ENCODE results near the gene PTPRG.
A peak's percentile ranks its signal among the peaks of the same experiment; 100 is the strongest.

The PTPRG gene

DNA sequence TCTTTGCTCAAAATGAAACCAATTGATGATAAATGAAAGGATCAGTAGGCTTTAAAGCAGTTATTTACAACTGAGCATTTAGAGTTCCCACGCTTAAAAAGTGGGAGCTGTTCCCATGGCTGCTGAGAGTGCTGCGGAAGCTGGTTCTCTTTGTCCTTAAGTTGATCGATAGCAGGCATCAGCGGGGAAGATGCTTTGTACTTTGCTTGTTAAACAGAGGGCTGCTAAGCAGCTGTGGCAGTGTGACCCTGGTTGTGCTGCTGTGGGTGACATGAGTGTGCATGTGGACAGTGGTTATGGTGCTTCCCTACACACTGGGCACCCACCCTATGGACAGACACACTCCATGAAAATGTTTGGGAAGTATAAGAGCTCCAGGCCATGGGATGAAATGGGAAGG is 96.3 kb downstream of the PTPRG start:
- peak overlapping the region; percentile 24 for H3K27ac Mint-ChIP-seq
- H3K4me3 Mint-ChIP-seq: no peak overlapping the region
- no peak for DNase-seq
- H3K9me3 Mint-ChIP-seq: peaks cover 13% of the 10 kb centered on the region
- H3K4me1 Mint-ChIP-seq: peaks cover 30% of the 10 kb centered on the region
- no peaks in the 10 kb centered on the region for H3K27me3 Mint-ChIP-seq (ENCODE audit: low read depth, poor library complexity)
- TF ChIP-seq CTCF (IDR thresholded peaks at IDR 0.05): no peak
- peaks cover 60% of the 10 kb centered on the region for H3K36me3 Mint-ChIP-seq (ENCODE audit: low read depth)

- peaks cover 25% of the 10 kb centered on the region for H3K36me3 Mint-ChIP-seq (ENCODE audit: low read depth)
- H3K27ac Mint-ChIP-seq: no peak overlapping the region
- DNase-seq: no peak
- no peak overlapping the region for H3K4me3 Mint-ChIP-seq
- peaks cover 48% of the 10 kb centered on the region for H3K4me1 Mint-ChIP-seq
- peaks cover 12% of the 10 kb centered on the region for H3K9me3 Mint-ChIP-seq
- no peak for TF ChIP-seq CTCF (IDR thresholded peaks at IDR 0.05)
- no peaks in the 10 kb centered on the region for H3K27me3 Mint-ChIP-seq (ENCODE audit: low read depth, poor library complexity)
Measured at GRCh38 chr3:61662861-61663260, 101.5 kb downstream of the PTPRG start.

DNA sequence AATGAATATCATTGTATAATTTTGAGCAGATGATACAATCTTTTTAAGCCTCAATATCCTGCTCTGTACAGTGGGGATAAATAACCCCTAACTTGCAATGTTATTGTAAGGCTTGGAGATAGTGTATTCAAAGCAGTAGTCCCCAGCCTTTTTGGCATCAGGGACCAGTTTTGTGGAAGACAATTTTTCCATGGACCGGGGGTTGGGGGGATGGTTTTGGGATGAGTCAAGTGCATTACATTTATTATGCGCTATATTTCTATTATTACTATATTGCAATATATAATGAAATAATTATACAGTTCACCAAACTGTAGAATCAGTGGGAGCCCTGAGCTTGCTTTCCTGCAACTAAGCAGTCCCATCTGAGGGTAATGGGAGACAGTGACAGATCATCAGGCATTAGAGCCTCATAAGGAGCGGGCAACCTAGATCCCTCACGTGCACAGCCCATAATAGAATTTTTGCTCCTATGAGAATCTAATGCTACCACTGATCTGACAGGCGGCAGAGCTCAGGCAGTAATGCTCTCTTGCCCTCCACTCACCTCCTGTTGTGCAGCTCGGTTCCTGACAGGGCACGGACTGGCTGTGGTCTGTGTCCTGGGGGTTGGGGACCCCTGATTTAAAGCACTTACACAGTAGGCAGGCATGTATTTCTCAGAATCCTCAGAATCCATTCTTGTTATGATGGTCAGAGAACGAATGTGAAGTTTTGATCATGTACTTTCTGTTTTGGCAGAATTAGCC is 102.2 kb downstream of the PTPRG start:
- H3K9me3 Mint-ChIP-seq: peaks cover 12% of the 10 kb centered on the region
- peaks cover 23% of the 10 kb centered on the region for H3K36me3 Mint-ChIP-seq (ENCODE audit: low read depth)
- H3K27me3 Mint-ChIP-seq (ENCODE audit: low read depth, poor library complexity): no peaks in the 10 kb centered on the region
- no peak for DNase-seq
- TF ChIP-seq CTCF (IDR thresholded peaks at IDR 0.05): no peak
- H3K4me3 Mint-ChIP-seq: no peak overlapping the region
- H3K4me1 Mint-ChIP-seq: peaks cover 48% of the 10 kb centered on the region
- no peak overlapping the region for H3K27ac Mint-ChIP-seq

DNA sequence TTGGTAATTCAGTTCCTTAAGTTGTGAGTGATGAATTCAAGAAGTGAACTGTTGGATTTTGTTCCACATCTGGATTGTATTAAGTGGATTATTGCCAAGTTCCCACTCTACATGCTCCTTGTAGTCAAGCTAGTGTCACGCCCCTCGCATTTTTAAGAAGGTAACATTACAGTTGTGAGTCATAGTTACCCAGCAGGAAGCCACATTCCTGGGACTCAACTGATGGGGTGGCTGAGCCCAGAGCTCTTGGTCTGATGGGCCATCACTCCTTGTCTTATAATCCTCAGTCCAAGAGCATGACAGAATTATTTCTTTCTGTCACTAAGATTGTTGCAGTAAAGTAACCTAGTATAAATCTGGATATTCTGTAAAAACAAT is 102.7 kb downstream of the PTPRG start:
- DNase-seq: peak; percentile 19
- H3K9me3 Mint-ChIP-seq: peaks cover 11% of the 10 kb centered on the region
- peaks cover 51% of the 10 kb centered on the region for H3K4me1 Mint-ChIP-seq
- peaks cover 22% of the 10 kb centered on the region for H3K36me3 Mint-ChIP-seq (ENCODE audit: low read depth)
- H3K27me3 Mint-ChIP-seq (ENCODE audit: low read depth, poor library complexity): no peaks in the 10 kb centered on the region
- H3K27ac Mint-ChIP-seq: peak overlapping the region; percentile 59
- no peak for TF ChIP-seq CTCF (IDR thresholded peaks at IDR 0.05)
- no peak overlapping the region for H3K4me3 Mint-ChIP-seq

GRCh38 chr3:61665121-61665520 is 103.8 kb downstream of the PTPRG start:
- peaks cover 14% of the 10 kb centered on the region for H3K9me3 Mint-ChIP-seq
- TF ChIP-seq CTCF (IDR thresholded peaks at IDR 0.05): no peak
- H3K4me1 Mint-ChIP-seq: peaks cover 58% of the 10 kb centered on the region
- H3K36me3 Mint-ChIP-seq (ENCODE audit: low read depth): peaks cover 20% of the 10 kb centered on the region
- DNase-seq: no peak
- H3K27ac Mint-ChIP-seq: peak overlapping the region; percentile 25
- H3K27me3 Mint-ChIP-seq (ENCODE audit: low read depth, poor library complexity): no peaks in the 10 kb centered on the region
- no peak overlapping the region for H3K4me3 Mint-ChIP-seq

DNA sequence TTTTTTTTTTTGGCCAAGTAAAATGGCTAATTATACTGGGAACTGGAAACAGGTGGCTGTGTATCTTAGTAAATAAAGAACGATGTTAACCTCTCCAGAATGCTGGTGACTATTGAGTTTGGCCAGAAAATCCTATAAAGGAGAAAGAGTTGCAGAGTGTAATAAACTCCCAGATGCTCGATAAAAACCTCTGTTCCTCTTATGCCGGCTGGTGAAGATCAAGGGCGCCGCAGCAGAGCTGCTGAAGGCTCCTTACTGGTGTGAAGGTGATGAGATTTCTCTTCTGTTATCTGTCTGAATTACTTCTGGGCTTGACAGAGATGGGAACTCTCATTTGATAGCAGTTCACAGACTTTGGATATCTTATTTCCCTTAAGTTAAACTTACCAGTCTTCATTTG is 104.6 kb downstream of the PTPRG start:
- peaks cover 23% of the 10 kb centered on the region for H3K9me3 Mint-ChIP-seq
- H3K27ac Mint-ChIP-seq: peak overlapping the region; percentile 49
- peaks cover 66% of the 10 kb centered on the region for H3K4me1 Mint-ChIP-seq
- H3K36me3 Mint-ChIP-seq (ENCODE audit: low read depth): peaks cover 27% of the 10 kb centered on the region
- no peak overlapping the region for H3K4me3 Mint-ChIP-seq
- H3K27me3 Mint-ChIP-seq (ENCODE audit: low read depth, poor library complexity): no peaks in the 10 kb centered on the region
- no peak for TF ChIP-seq CTCF (IDR thresholded peaks at IDR 0.05)
- no peak for DNase-seq

Measured in nephron progenitor cell (in vitro differentiated cells).